GM12892 (cell line): ENCODE results near the gene STX18.

Experiments
- DNase-seq: peaks from one replicate; pipeline ENCODE4 v3.0.0; 2011; ENCODE audit not compliant: insufficient read length
- FAIRE-seq: peaks from 2 replicates; lab custom pipeline; 2011; peaks lifted over from hg19 to GRCh38; lab: Jason Lieb, UNC
- POLR2A ChIP-seq: IDR thresholded peaks from 2 replicates; pipeline ENCODE4 v1.6.1; 2011; ENCODE audit warnings: low read depth, low read length, control low read depth
- POLR2AphosphoS5 ChIP-seq: IDR thresholded peaks from 2 replicates; pipeline ENCODE4 v1.6.1; 2011; ENCODE audit warnings: low read depth, low read length, control low read depth
- TAF1 ChIP-seq: IDR thresholded peaks from 2 replicates; pipeline ENCODE4 v1.6.1; 2011; ENCODE audit warnings: low read depth, mild to moderate bottlenecking, control low read depth, low read length, borderline replicate concordance

Gene STX18

DNA sequence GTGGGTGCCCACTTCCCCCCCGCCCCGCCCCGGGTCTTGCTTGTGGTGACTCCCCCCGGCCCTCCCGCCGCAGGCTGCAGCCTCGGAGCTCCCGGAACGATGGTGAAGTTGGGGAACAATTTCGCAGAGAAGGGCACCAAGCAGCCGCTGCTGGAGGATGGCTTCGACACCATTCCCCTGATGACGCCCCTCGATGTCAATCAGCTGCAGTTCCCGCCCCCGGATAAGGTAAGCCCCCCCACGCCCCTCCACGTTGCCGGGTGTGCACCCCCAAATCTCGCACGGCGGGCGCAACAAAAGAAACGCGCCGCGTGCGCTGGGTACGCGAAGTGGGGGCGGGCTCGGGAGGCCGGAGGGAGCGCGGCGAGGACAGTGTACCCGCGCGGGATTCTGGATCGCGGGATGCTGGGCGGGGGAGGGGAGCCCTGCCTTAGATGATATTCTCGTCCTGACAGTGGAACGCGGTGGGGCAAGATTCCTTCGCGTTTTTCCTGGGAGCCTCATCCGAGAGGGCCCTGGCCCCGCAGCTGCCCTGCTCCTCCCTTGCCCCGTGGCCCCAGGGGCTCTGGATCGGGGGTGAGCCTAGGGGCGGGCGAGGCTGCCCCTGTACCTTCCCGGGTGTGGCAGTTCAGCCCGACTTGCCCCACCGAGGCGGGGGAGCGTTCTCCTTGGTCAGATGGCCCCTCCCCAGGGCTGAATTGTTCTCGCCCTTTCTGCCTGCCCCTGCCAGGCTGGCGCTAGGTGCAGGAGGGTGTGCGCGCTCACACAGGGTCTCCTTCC is 154.1 kb downstream of the STX18 start:
- FAIRE-seq (no peak), DNase-seq (no peak)
- TF ChIP-seq TAF1 (no peak), POLR2AphosphoS5 (no peak)

DNA sequence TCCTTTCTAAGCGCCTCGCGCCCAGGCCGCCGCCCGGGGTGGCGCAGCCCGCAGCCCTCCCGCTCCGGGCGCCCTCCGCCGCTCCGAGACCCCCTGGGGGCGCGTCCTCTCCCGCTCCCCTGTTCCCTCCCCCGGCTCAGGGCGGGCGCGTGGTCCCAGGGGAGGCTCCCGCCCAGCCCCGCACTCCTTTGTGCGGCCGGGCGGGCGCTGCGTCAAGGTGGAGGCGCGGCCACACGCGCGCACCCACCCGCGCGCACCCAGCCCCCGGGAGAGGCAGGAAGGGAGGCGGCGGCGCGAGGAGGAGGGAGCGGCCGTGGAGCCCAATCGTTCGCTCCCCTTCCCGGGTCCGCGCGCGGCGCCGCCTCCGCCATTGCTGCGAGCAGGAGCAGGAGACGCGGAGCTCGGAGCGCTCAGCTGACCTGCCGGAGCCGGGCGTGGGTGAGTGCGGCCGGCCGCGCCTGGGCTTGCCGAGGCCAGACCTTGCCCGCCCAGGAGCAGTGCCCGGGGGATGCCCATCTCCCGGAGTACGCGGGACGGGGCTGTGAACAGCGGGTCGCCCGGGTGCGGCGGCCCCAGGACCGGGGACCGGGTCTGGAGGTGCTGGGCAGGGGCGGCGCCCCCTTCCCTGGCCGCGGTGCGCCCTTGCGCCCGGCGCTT is 155.0 kb downstream of the STX18 start, which contains the start of gene NSG1:
TSS of gene NSG1 (plus strand) at position 367 of the 657 bp plus-strand sequence. CDS start 528 bp downstream, outside the sequence.
- FAIRE-seq, result no peak
- no peak for TF ChIP-seq POLR2AphosphoS5
- TF ChIP-seq POLR2A, result no peak
- no peak for TF ChIP-seq TAF1
- DNase-seq, result no peak

DNA sequence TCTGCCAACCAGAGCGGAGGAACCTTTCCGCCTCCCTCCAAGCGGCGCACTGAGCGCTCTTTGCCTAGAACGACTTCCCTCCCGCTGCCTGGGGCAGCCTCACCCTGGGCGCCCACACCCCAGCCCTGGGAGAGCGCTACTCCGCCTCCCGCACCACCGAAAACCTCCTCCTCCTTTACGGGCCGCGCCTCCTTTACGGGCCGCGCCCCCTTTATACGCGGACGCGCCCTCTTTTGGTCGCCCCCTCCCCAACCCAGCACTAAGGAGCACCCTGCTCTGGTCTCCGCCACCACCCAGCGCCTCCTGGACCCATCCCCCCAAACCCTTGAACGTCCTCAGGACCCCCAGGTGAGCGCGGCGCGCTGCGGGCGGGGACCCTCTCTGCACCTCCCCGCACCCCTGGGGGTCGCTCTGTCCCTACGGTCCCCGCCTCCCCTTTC is 155.5 kb downstream of the STX18 start:
- no peak for DNase-seq
- FAIRE-seq, result no peak
- no peak for TF ChIP-seq TAF1
- TF ChIP-seq POLR2A, result no peak
- TF ChIP-seq POLR2AphosphoS5, result no peak

DNA sequence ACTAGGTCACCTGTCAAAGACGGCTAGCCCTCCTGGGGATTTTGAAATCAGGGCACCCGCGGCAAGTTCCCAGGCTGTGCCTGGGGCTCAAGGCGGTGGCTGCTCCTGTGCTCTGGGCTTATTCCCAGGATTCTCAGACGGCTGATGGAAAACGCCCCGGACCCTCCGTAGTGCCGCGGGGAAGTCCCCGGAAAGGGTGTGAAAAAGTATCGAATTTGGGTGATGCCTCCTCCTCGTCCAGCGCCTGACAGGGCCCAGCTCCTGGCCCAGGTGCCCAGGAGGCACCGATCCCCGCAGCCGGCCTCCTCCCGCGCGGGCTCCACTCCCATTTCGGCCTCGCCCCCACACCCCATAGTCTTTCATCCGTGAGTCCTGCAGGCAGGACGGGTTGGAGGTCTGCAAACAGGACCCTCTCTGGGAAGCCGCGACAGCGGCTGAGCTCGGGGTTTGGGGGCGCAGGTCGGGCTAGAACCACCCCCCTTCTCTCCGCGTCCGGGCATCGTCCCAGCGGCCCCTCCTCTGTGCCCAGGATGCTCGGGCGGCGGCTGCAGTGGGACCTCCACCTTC is 156.0 kb downstream of the STX18 start:
- no peak for FAIRE-seq
- no peak for DNase-seq
- TF ChIP-seq POLR2A, result no peak
- TF ChIP-seq POLR2AphosphoS5, result no peak

DNA sequence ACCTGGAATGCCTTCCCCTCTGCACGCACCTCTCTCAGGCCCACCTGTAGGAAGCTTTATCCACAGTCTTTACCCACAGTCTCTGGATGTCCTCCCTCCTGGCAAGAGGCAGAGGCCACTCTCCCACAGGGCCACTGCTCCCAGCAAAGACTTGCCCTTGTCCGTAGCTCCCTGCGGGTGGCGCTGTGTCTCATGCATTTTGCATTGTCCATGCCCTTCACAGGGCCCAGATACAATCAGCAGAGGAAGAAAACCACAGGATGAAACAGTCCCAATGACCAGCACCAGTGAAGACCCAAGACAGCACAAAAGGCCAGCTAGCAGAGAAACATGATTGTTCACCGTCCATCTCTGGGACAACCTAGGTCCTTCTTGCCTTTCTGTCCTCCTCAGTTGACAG is 157.0 kb downstream of the STX18 start:
- TF ChIP-seq POLR2AphosphoS5 (no peak), TAF1 (no peak), POLR2A (no peak)
- FAIRE-seq (no peak), DNase-seq (no peak)

DNA sequence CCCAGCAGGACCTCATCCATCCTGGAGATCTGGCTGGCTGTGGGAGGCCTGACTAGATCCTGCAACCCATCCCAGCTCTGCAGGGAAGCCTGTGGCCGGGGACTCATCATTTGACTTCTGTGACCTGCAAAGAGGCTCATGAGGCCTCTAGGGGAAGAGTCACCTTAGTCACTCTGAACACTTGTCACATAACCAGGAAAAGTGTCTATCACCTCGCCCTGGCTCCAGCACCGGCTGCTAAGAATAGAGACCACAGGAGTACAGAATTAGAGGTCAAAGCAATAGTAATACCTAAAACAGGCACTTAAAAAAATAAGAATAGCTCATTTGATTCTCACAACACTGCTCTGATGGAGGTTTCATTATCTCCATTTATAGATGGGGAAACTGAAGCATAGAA is 158.8 kb downstream of the STX18 start:
- TF ChIP-seq TAF1 (no peak), POLR2A (no peak)
- FAIRE-seq (no peak), DNase-seq (no peak)

DNA sequence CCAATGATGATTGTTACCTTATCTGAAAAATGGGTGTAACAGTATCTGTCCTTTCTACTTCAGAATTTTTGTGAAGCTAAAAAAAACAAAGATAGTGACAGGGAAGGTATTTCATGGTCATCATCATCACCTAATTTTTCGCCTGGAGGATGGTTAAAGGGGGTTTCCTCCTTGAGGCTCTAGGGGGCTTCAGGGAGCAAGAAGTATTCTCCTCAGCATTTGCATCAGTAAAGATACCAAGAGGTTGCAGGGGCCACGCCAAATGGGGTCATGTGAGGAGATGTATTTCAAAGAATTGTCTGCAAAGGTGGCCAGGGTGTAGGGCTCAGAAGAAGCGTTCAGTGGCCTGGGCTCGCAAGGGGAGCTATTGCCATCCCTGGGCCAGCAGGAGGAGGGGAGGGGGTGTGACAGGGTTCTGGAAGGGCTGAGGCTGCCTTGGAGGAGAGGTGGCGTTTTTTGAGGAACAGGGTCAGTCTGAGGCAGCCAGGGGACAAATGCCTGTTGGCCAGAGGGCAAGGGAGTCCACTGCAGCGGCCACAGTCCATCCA is 162.2 kb downstream of the STX18 start:
- FAIRE-seq, result no peak
- no peak for DNase-seq
- no peak for TF ChIP-seq POLR2AphosphoS5

DNA sequence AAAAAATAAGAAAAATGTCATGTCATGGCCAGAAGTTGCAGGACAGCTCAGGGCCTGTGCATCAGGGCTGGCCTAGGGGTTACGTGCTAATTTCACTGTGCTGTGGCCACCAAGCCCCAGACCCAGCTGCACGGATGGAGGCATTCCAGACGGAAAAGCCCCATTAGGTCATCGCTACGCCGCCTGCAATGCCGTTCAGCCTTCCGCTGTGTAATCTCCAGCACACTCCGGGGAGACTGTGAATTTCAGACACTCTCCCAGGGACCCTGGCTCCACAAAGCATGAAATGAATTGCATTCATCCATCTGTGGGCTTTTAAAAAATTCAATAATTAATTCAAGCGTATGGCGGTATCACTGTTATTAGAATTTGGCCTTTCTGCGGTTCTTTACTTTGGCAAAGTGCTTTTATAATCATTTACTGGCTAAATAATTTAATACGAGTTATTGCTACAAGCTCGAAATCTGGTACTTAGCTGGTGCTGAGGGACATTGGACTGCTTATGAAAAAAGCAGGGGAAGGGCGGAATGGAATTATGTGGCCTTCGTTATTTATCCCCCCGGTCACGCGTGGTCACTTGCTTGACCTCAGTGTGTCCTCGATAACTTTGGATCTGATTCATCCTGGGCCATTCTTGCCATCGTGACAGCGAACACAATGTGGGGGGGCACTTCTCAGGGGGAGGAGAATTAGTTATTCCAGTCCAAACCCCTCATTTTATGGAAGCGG is 164.0 kb downstream of the STX18 start:
- TF ChIP-seq POLR2A (no peak), POLR2AphosphoS5 (no peak), TAF1 (no peak)
- no peak for FAIRE-seq
- DNase-seq, result no peak

DNA sequence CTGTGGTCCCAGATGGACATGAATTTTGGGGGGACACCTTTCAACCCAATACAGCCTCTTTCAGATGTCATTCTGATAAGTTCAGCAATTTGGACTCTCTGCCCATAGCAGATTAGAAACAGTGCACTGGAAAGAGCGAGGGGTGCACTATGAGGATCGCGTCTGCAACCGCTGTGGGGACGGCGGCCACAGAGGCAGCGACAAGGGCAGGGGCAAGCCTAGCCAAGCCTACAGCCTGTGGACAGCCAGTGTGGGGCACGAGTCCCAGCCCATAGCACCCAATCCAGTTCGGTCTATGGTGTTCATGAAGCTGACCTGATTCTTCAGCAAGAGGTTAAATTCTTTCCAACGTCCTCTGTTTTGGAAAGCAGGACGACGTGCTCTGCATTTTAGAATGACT is 164.7 kb downstream of the STX18 start:
- no peak for DNase-seq
- no peak for FAIRE-seq
- no peak for TF ChIP-seq TAF1
- TF ChIP-seq POLR2AphosphoS5, result no peak
- TF ChIP-seq POLR2A, result no peak

DNA sequence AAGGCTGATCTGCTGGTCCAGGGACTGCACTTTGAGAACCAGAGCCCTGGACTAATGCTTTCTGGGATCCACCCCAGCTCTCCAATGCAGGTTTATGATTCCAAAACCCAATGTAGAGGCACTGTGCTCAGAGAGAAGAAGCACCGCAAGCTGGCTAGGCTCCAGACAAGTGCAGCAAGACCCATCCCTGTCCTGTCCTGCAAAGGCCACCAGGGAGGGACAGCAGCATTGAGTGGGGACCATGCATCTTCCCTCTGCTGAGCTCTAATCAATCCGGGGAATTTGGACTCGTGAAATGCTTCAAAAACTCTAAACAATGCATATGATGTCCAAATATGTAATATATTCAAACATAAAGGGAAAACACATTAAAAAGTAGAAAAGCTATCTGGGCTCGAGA is 165.8 kb downstream of the STX18 start:
- FAIRE-seq (no peak), DNase-seq (no peak)
- TF ChIP-seq TAF1, result no peak
- TF ChIP-seq POLR2AphosphoS5, result no peak
- TF ChIP-seq POLR2A, result no peak
